ENCODE measurements around the gene ZDHHC19.
"Not testable (repeated sequence)": the region's sequence is repeated elsewhere in the genome, so short reads cannot be mapped to it uniquely, and the experiment has no call there.

- not testable (repeated sequence) for TF ChIP-seq CTCF, POLR2A (IDR thresholded peaks at IDR 0.05)
Measured at GRCh38 chr3:196244166-196244565, 33.0 kb upstream of the ZDHHC19 start.
